Umbilical cord (tissue), 2 donors: ENCODE data around the gene RELN. TPM values are rescaled to one million over a fixed set of nuclear protein-coding genes. Genes with fewer than 3 reads are reported as not detected.
"Not testable (repeated sequence)": the region's sequence is repeated elsewhere in the genome, so short reads cannot be mapped to it uniquely, and the experiment has no call there.

Source experiments
- DNase-seq: peaks from one replicate; pipeline ENCODE4 v3.0.0-alpha.2; 2015; ENCODE audit warnings: low spot score
- total RNA-seq: library from RNA; depleted of rRNA; stranded (reverse); fragments of >200 nt; gene quantifications from one replicate; pipeline ENCODE4 v1.2.3, GENCODE V29; 2014; ENCODE audit warnings: low replicate concordance; ENCODE audit not compliant: insufficient read depth

Gene RELN
- total RNA-seq, 1 donor from 2014 or later = 1.2 TPM

- not testable (repeated sequence) for DNase-seq
These were observed 92.6 kb downstream of the RELN start for GRCh38 chr7:103896826-103897225.

DNA sequence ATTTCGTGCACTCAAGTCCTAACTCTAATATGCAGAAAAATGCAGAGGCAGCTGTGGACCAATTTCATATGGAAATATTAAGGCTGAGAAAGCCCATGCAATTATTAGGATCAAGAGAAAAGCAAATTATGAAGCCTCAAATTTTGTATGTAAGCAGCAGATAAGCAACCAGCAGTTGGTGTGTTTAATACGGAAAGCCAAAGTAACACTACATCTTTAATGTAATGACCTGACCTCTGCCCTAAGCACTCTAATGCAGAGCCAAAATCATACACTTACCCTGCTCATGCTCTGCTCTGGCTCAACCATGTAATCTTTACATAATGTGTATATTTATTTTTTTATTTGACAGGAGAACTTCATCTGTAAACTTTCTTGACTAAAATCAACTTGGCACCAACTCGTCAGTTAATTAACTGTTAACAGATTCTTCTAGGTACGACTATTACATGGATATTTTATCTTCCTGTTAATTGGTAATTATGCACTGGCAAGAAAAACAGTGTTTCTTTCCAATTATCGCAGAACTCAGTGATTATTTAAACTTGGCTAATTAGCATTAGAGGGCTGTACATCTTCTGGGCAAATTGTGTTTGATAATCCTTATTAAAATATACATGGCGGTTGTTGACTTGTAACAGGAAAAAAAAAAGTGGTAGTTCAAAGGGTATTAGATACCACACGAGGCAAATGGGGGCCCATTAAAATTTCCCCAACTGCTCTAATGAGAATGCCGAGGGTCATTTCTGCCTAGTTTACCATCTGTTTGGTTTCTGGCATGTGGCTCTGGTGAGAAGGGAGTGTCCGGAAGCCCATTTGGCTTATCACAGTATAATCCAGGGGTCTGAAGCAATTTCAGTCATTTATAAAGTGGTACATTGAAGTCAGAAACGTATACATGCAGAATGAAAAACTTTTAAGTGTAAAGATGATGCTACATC is 94.5 kb downstream of the RELN start:
- no peak for DNase-seq

- DNase-seq = no peak
These were observed 96.1 kb downstream of the RELN start for GRCh38 chr7:103893350-103893749.

DNA sequence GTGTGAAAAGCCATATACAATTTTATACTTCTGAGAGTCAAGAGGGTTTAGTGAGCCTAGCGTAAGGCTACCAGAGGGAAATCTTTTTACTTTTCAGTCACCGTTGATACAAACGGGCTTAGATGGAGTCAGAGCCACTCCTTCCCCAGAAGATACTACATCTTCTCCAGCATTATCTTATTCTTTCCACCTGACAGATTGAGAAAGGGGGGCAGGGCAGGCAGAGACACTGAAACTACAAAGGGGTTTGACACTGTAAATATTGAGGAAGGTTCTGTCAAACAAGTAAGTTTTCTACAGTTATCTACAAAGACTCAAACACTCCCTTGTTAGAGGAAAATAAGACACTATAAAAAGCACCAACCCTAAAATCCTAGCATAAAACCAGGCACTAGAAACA is 100.0 kb downstream of the RELN start:
- no peak for DNase-seq

DNA sequence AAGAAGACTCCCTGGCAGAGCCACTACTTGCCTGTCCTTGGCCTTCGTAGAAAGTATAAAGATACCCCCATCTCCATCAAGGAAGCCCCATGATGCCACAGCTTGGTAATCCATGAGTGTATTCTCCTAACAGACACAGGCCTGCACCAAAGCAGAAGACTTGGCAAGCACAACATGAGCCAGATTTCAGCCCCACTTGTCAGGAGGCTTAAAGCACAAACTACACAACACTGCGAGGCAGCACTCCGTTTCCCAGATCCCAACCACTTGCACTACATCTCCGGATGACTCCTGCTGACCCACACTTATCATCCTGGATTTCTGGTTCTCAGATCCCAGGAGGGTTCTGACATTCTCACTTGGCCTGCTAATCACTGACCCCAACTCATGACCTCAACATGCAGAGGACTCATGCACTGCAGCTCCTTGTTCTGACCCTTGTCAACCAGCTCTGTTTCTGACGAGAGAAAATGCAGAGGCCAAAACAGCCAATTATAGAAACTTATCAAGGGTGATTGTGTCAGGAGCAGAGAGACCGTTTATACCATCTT is 100.8 kb downstream of the RELN start:
- DNase-seq = peak; percentile 26

GRCh38 chr7:103887853-103888602 is 101.4 kb downstream of the RELN start:
- no peak for DNase-seq

DNA sequence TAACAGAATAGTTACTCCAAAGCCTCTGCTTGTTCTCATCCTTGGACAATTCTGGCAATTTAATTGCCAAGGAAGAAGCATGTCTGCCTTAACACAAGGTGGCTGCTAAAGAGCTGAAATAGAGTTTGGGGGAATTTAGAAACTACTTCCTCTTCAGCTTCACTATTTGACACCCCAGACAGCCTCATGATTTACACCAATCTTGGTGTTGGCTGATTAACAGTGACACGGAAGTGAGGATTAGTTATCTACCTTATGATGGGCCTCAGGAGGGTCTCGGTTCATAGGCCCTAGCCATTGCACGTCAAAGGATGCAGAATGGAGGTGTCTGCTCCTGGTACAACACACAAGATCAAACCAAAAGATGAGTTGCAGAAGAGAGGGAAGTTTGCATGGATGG is 102.4 kb downstream of the RELN start:
- DNase-seq = no peak

GRCh38 chr7:103879928-103880600 is 109.4 kb downstream of the RELN start:
- no peak for DNase-seq

DNA sequence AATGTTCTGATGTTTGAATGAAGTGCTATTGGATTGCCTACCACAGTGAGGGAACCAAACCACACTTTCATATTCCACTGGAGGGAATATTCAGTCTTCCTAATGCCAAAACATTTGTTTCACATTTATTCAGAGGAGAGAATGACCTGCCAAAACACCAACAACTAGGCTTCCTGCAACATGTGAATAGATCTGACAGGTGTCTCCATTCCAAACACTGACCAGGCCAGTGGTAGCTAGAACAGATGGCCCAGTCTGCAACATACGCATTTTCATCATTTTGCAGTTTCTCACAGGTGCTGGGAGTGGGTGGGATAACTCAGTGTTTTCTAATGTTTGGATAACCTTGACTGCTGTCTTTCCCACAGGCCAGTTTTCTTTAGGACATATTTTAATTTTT is 110.0 kb downstream of the RELN start:
- DNase-seq = no peak

- DNase-seq = no peak
These were observed 111.9 kb downstream of the RELN start for GRCh38 chr7:103877565-103877964.

DNA sequence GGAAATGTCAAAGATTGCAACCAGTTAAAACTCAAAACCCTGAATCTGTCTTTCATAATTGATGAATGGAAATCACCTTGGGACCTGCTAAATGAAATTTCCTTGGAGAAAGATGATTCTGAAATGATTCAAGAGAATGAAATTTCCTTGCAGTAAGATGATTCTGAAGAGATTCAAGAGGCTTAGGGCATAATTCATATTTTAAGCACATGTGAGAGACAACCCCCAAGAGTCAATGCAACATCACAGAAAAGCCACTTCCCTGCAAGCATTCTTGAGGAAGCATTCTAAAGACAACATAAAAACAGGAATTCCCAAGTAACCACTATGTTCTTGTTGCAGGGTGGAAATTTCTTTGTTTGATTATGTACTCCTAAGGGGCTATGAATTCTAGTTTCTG is 113.7 kb downstream of the RELN start:
- DNase-seq = peak; percentile 6

DNA sequence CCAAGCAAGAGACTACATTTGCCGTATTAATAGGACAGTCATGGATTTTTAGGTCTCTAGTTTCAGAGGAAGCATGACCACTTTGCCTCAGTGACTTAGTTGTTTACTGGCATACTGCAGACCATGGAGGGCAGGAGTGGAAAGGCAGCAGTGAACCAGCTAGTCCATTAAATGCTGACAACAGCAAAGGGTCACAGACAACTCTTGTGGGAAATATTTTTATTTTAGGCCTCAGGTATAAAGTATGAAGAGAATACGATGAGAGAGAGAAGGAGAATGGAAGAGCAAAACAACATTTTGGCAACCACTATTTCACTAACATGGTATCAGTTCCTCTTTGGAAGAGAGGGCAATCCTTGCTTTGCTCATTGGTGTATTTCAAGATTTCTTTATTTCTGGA is 118.0 kb downstream of the RELN start:
- no peak for DNase-seq

GRCh38 chr7:103870664-103871063 is 118.8 kb downstream of the RELN start:
- DNase-seq = no peak

DNA sequence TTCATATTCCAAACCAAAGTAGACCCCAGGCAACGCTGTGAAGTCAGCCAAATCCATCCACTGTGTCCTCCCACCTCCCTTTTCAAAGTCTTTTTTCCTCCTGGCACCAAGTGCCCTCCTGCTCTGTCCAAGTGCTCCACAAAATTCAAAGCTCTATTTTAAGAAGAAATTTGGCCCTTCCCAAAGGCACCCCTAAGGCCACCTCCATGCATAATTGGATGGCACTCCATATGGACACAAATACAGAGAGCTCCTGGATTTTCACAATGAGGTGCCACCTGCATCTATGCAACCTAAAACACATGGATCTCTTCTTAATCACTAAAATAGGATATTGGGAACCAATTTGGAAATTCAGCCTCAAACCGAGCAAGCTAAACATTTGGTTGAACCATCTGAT is 121.6 kb downstream of the RELN start:
- DNase-seq = no peak

DNA sequence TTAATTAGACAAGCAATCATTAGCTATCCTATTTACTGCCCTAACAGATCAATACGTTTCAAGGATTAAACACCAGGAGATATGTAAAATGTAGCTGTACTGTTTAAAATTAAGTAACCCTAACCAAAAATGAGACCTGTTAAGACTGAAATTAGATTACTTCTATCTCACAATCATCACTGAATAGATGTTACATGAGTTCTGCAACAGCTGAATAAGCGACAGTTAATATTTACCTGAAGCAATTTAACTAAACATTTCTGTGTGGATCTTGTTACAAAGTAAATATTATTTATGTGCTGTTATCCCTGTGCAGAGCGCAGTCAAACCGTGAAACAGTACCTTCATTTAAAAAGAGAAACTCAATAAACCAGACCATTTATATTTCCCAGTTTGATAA is 122.5 kb downstream of the RELN start:
- DNase-seq = no peak

DNA sequence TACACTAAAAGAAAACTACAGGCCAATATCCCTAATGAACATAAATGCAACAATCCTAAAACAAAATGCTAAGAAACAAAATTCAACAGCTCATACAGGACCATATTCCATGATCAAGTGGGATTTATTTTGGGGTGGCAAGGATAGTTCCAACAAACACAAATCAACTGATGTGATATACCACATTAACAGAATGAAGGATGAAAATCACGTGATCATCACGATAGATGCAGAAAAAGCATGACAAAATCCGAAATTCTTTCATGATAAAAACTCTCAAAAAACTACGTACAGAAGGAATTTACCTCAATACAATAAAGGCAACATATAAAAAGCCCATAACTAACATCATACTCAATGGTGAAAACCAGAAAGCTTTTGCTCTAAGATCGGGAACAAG is 124.0 kb downstream of the RELN start:
- no peak for DNase-seq

GRCh38 chr7:103862302-103863035 is 127.0 kb downstream of the RELN start:
- DNase-seq = no peak

GRCh38 chr7:103859709-103860108 is 129.7 kb downstream of the RELN start:
- no peak for DNase-seq

GRCh38 chr7:103857435-103857834 is 132.0 kb downstream of the RELN start:
- DNase-seq = no peak

GRCh38 chr7:103856929-103857328 is 132.5 kb downstream of the RELN start:
- no peak for DNase-seq

DNA sequence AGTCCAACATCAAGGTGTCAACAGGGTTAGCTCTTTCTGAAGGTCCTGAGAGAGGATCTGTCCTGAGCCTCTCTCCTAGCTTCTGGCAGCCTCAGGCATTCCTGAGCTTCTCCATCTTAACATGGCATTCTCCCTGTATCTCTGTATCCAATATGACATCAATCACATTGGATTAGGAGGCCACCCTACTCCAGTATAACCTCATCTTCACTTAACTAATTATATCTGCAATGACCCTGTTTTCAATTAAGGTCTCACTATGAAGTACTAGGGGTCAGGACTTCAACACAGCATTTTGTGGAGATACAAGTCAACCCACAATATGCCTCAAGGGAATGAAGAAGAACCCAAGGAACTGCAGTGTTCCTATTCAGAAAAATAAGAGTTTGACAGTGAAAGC is 133.8 kb downstream of the RELN start:
- no peak for DNase-seq
